ENCODE measurements around the gene DIP2A. TPM values are rescaled to one million over a fixed set of nuclear protein-coding genes. Genes with fewer than 3 reads are reported as not detected.

Gene DIP2A
- total and polyA plus RNA-seq, 2 of the 13 experiments (the other 11 are each of a cell fraction or from before 2014, with no cell fraction given): 18.5 to 37.6 TPM

- in situ Hi-C loops (cut with HindIII; ENCODE audit: extremely low pct_ligation_motif_present, low pct_unique_long_range_greater_than_20kb): no loop called here
- intact Hi-C loops (cut with micrococcal nuclease; ENCODE audit: unreplicated experiment): no loop called here
- FAIRE-seq: no peak
- H3K27me3 ChIP-seq (ENCODE audit: control insufficient read depth in 1 of 2, insufficient read depth in 2 of 2, low read length in 2 of 2): no peaks in the 10 kb centered on the region; a peak in 1 of 5 replicates
- H2AFZ ChIP-seq (ENCODE audit: low read length): no peak overlapping the region
- 70% methylated on average over 4 of the region's 4 CpGs for WGBS (ENCODE audit: low lambda C conversion rate)
- H3K9ac ChIP-seq (ENCODE audit: insufficient read depth, low read depth, low read length): no peak overlapping the region
- BruUV-seq (replicated peaks): no TSS peak
- DNase-seq (ENCODE audit: low spot score): no peak
- H3K27ac ChIP-seq (ENCODE audit: extremely low read length, insufficient read depth, low read length): no peak overlapping the region
- POLR2A ChIA-PET: no interaction called here
- CTCF ChIA-PET (ENCODE audit: low intra/inter-chr PET ratio, low total read pairs): no interaction called here
- peaks cover 22% of the 10 kb centered on the region for H3K4me1 ChIP-seq (ENCODE audit: insufficient read depth, low read length)
- no peaks in the 10 kb centered on the region for H3K79me2 ChIP-seq (ENCODE audit: insufficient read depth, low read length)
- H3K4me2 ChIP-seq (ENCODE audit: low read depth, low read length): no peak overlapping the region
- no peaks in the 10 kb centered on the region for H4K20me1 ChIP-seq (ENCODE audit: insufficient read depth, low read length)
- H3K36me3 ChIP-seq (replicated peaks in 1 of 2; ENCODE audit: control insufficient read depth in 1 of 2, insufficient read depth in 2 of 2, low read length in 2 of 2): peaks cover 11 to 37% of the 10 kb centered on the region in 2 experiments
- no peaks in the 10 kb centered on the region for H3K9me3 ChIP-seq (ENCODE audit: low read length)
- H3K4me3 ChIP-seq (replicated peaks in 1 of 3; ENCODE audit: insufficient read depth in 1 of 3, low read depth in 2 of 3, low read length in 3 of 3): no peak overlapping the region
- no peak for ATAC-seq
- TF ChIP-seq PCBP1 (IDR thresholded peaks at IDR 0.05; ENCODE audit: borderline replicate concordance, low read depth, low read length) (no peak), MTF2 (CRISPR knock-in tag; IDR thresholded peaks at IDR 0.05; ENCODE audit: borderline replicate concordance) (no peak), HNRNPH1 (optimal IDR thresholded peaks at IDR 0.05; ENCODE audit: low read depth, low read length) (no peak), BCLAF1 (IDR thresholded peaks at IDR 0.05) (no peak), ZNF773 (CRISPR knock-in tag; IDR thresholded peaks at IDR 0.05; ENCODE audit: borderline replicate concordance) (no peak), CREB1 (IDR thresholded peaks at IDR 0.05) (no peak), CREB1 (CRISPR knock-in tag; IDR thresholded peaks at IDR 0.05) (no peak), HNF1B (CRISPR knock-in tag; IDR thresholded peaks at IDR 0.05) (no peak), TFDP2 (CRISPR knock-in tag; IDR thresholded peaks at IDR 0.05) (no peak), ARNTL (CRISPR knock-in tag; IDR thresholded peaks at IDR 0.05) (no peak), CBX1 (IDR thresholded peaks at IDR 0.05; ENCODE audit: low read depth) (no peak), STAG1 (CRISPR knock-in tag; IDR thresholded peaks at IDR 0.05) (no peak), REST (IDR thresholded peaks at IDR 0.05; ENCODE audit: borderline replicate concordance in 1 of 2, low read depth in 1 of 2, low read length in 2 of 2) (no peak), CHCHD3 (CRISPR knock-in tag; IDR thresholded peaks at IDR 0.05) (no peak), ZKSCAN8 (CRISPR knock-in tag; IDR thresholded peaks at IDR 0.05; ENCODE audit: borderline replicate concordance) (no peak), MIER3 (CRISPR knock-in tag; IDR thresholded peaks at IDR 0.05; ENCODE audit: borderline replicate concordance) (no peak), ZNF839 (CRISPR knock-in tag; IDR thresholded peaks at IDR 0.05; ENCODE audit: borderline replicate concordance) (no peak), WIZ (CRISPR knock-in tag; IDR thresholded peaks at IDR 0.05) (no peak)
Observed at GRCh38 chr21:46507562-46507961, 48.9 kb downstream of the DIP2A start.

Measured in HepG2 (cell line).